Liver (tissue), 9 donors: ENCODE results near the gene ACSM2B. TPM values are rescaled to one million over a fixed set of nuclear protein-coding genes. Genes with fewer than 3 reads are reported as not detected.
"Not testable (repeated sequence)": the region's sequence is repeated elsewhere in the genome, so short reads cannot be mapped to it uniquely, and the experiment has no call there.

ENCODE experiments used
- DNase-seq: peaks from one replicate; pipeline ENCODE4 v3.0.0-alpha.2; 2017; ENCODE audit warnings: low spot score
- H3K27ac ChIP-seq, 2 donors: one replicate each; pipeline ENCODE4 v1.7.0; 2013; ENCODE audit warnings: inconsistent platforms in 2 of 2, low read length in 2 of 2, control low read depth in 1 of 2, low read depth in 1 of 2, mild to moderate bottlenecking in 1 of 2
- H3K27me3 ChIP-seq, 4 donors: one replicate each; pipeline versions ENCODE4 v1.6.1 to v1.7.0; 2013; ENCODE audit warnings: low read length in 3 of 4, inconsistent platforms in 1 of 4, mild to moderate bottlenecking in 1 of 4, moderate library complexity in 1 of 4; ENCODE audit not compliant: control insufficient read depth in 4 of 4, insufficient read depth in 4 of 4
- H3K36me3 ChIP-seq, 4 donors: one replicate each; pipeline versions ENCODE4 v1.6.1 to v1.7.0; 2013; ENCODE audit warnings: low read length in 3 of 4, mild to moderate bottlenecking in 3 of 4, low read depth in 1 of 4, moderate library complexity in 1 of 4; ENCODE audit not compliant: control insufficient read depth in 4 of 4, insufficient read depth in 3 of 4
- H3K4me1 ChIP-seq, 4 donors: one replicate each; pipeline versions ENCODE4 v1.6.1 to v1.7.0; 2013; ENCODE audit warnings: low read length in 3 of 4, mild to moderate bottlenecking in 3 of 4, moderate library complexity in 1 of 4; ENCODE audit not compliant: control insufficient read depth in 4 of 4, insufficient read depth in 4 of 4
- H3K4me3 ChIP-seq, 3 donors: one replicate each; pipeline versions ENCODE4 v1.6.1 to v1.7.0; 2013; ENCODE audit warnings: low read length in 3 of 3, control low read depth in 1 of 3, low read depth in 1 of 3, mild to moderate bottlenecking in 1 of 3
- H3K9ac ChIP-seq, 2 donors: one replicate each; pipeline ENCODE4 v1.7.0; 2013; ENCODE audit warnings: low read length in 2 of 2, mild to moderate bottlenecking in 2 of 2, moderate library complexity in 2 of 2, control low read depth in 1 of 2, low read depth in 1 of 2
- H3K9me3 ChIP-seq, 4 donors: one replicate each; pipeline versions ENCODE4 v1.6.1 to v1.7.0; 2013; ENCODE audit warnings: low read length in 3 of 4; ENCODE audit not compliant: control insufficient read depth in 4 of 4
- FOXA1 ChIP-seq: IDR thresholded peaks from 2 replicates; pipeline ENCODE4 v1.6.1; 2016; ENCODE audit warnings: antibody characterized with exemption
- FOXA2 ChIP-seq: IDR thresholded peaks from 2 replicates; pipeline ENCODE4 v1.6.1; 2016; ENCODE audit warnings: antibody characterized with exemption
- GABPA ChIP-seq, 2 donors: IDR thresholded peaks in 1 of 2; conservative IDR thresholded peaks in 1 of 2; 2 replicates each; pipeline ENCODE4 v1.6.1; 2016; ENCODE audit warnings: antibody characterized with exemption in 2 of 2, mild to moderate bottlenecking in 1 of 2, moderate library complexity in 1 of 2
- HNF4A ChIP-seq, 2 donors: conservative IDR thresholded peaks; 2 replicates each; pipeline ENCODE4 v1.6.1; 2016; ENCODE audit warnings: antibody characterized with exemption in 2 of 2, mild to moderate bottlenecking in 2 of 2
- HNF4G ChIP-seq: IDR thresholded peaks from 2 replicates; pipeline ENCODE4 v1.6.1; 2016; ENCODE audit warnings: antibody characterized with exemption
- JUND ChIP-seq, 2 donors: IDR thresholded peaks; 2 replicates each; pipeline ENCODE4 v1.6.1; 2016; ENCODE audit warnings: antibody characterized with exemption in 2 of 2
- NR2F2 ChIP-seq: IDR thresholded peaks from 2 replicates; pipeline ENCODE4 v1.6.1; 2016; ENCODE audit warnings: antibody characterized with exemption
- RAD21 ChIP-seq, 2 donors: IDR thresholded peaks; 2 replicates each; pipeline ENCODE4 v1.6.1; 2016; ENCODE audit warnings: antibody characterized with exemption in 2 of 2, mild to moderate bottlenecking in 2 of 2
- REST ChIP-seq: IDR thresholded peaks from 2 replicates; pipeline ENCODE4 v1.6.1; 2016; ENCODE audit warnings: antibody characterized with exemption, mild to moderate bottlenecking
- RXRA ChIP-seq, 2 donors: IDR thresholded peaks; 2 replicates each; pipeline ENCODE4 v1.6.1; 2017 to 2018; ENCODE audit warnings: antibody characterized with exemption in 2 of 2, mild to moderate bottlenecking in 1 of 2
- SP1 ChIP-seq: IDR thresholded peaks from 2 replicates; pipeline ENCODE4 v1.6.1; 2018; ENCODE audit warnings: antibody characterized with exemption, mild to moderate bottlenecking
- TAF1 ChIP-seq: conservative IDR thresholded peaks from 2 replicates; pipeline ENCODE4 v1.6.1; 2016; ENCODE audit warnings: antibody characterized with exemption, mild to moderate bottlenecking
- YY1 ChIP-seq: IDR thresholded peaks from 2 replicates; pipeline ENCODE4 v1.6.1; 2016; ENCODE audit warnings: antibody characterized with exemption, mild to moderate bottlenecking
- ZBTB33 ChIP-seq: IDR thresholded peaks from 2 replicates; pipeline ENCODE4 v1.6.1; 2016; ENCODE audit warnings: antibody characterized with exemption
- WGBS: extraction: QIAGEN DNeasy Blood & Tissue Kit; methylation state at CpG from one replicate; pipeline ENCODE4 v1.1.7; 2013; 5-methylcytosine and 5-hydroxymethylcytosine counted together
- polyA plus RNA-seq, 2 donors: library from polyadenylated mRNA; stranded (reverse) in 1 of 2; unstranded in 1 of 2; fragments of 200-250 nt in 1 of 2; fragments of >200 nt in 1 of 2; fragmentation: Nextera tagmentation in 1 of 2; extraction: Ambion mirVana in 1 of 2; gene quantifications; one replicate each; pipeline versions ENCODE4 v1.2.1 to v1.2.3, GENCODE V29; 2013 to 2015
- total RNA-seq, 2 donors: library from RNA; depleted of rRNA; stranded (reverse); fragments of >200 nt; gene quantifications; one replicate each; pipeline ENCODE4 v1.2.3, GENCODE V29; 2014
- TF ChIP-seq, protein P1 (sequence below): IDR thresholded peaks from 2 replicates; pipeline ENCODE4 v1.6.1; 2016; ENCODE audit warnings: antibody characterized with exemption
- donor health status: healthy.
- donor health status: healthy.
- donor health status: healthy.
- donor health status: healthy.
- donor health status: healthy.

The ACSM2B gene
- total and polyA plus RNA-seq, 4 donors, result 46.0 to 852 (median 500) TPM

DNA sequence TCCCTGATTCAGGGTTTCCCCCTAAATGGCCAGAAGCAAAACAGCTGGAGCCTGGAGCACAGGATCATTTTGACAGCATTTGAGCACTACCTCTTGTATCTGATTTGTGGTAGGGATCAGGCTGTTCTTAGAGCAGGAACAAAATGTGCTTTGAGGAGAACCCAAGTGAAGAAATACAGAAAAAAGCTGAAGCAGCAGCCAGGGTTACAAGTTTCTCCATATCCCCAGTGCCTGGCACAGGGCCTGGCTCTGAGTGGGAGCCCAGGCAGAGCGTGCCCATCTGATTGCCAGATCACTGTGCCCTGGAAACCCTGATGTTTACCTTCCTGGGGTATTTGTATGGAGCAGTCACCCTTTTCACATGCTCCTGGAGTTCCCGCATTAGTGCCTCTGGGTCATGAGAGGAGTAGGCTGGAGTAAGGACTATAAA is 11.5 kb upstream of the ACSM2B start:
- not testable (repeated sequence) for H3K36me3 ChIP-seq, H3K4me3 ChIP-seq, H3K9ac ChIP-seq, H3K27me3 ChIP-seq, DNase-seq, H3K9me3 ChIP-seq
- peak overlapping the region; percentile 66 to 85 for H3K27ac ChIP-seq
- 16% methylated on average over 2 of the region's 2 CpGs for WGBS
- TF ChIP-seq YY1 (peak; percentile 54), TAF1 (peak; percentile 55), SP1 (peak; percentile 88), REST (peak; percentile 66), GABPA (IDR thresholded peaks at IDR 0.05 in 1 of 2, conservative IDR thresholded peaks at IDR 0.05 in 1 of 2) (peak in 1 of 2 donors; percentile 57), HNF4G (peak; percentile 33), RAD21 (IDR thresholded peaks at IDR 0.05) (peak; percentile 36 to 57), ZBTB33 (peak; percentile 44), JUND (IDR thresholded peaks at IDR 0.05) (peak; percentile 32 to 51), FOXA2 (peak; percentile 89), RXRA (IDR thresholded peaks at IDR 0.05) (peak; percentile 73 to 83), HNF4A (conservative IDR thresholded peaks at IDR 0.05) (peak; percentile 64 to 67), NR2F2 (peak; percentile 30), FOXA1 (peak; percentile 75)
- TF ChIP-seq, protein P1, sequence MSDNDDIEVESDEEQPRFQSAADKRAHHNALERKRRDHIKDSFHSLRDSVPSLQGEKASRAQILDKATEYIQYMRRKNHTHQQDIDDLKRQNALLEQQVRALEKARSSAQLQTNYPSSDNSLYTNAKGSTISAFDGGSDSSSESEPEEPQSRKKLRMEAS, result peak; percentile 55
- peaks cover 6 to 28% (median 12%) of the 10 kb centered on the region in 4 donors for H3K4me1 ChIP-seq

GRCh38 chr16:20586716-20587115 is 10.5 kb upstream of the ACSM2B start:
- Histone ChIP-seq H3K4me1 (peaks cover 6 to 26% (median 12%) of the 10 kb centered on the region in 4 donors), H3K27ac (peak overlapping the region; percentile 66 to 85), H3K9ac (peak overlapping the region in 1 of 2 donors; percentile 58)
- not testable (repeated sequence) for H3K27me3 ChIP-seq, H3K9me3 ChIP-seq, DNase-seq, H3K4me3 ChIP-seq, H3K36me3 ChIP-seq
- WGBS, result 60% methylated on average over 1 of the region's 1 CpG
